Hippocampal formation (tissue), 2 donors: Measurements from ENCODE around the gene TLE3.

Experiments used
- DNase-seq, 2 donors: peaks; one replicate each; lab custom pipeline; 2025; lab: John Stamatoyannopoulos, UW

TLE3 gene

GRCh38 chr15:70031261-70031660 is 66.5 kb downstream of the TLE3 start:
- DNase-seq = no peak

GRCh38 chr15:70030851-70031250 is 66.9 kb downstream of the TLE3 start:
- no peak for DNase-seq

DNA sequence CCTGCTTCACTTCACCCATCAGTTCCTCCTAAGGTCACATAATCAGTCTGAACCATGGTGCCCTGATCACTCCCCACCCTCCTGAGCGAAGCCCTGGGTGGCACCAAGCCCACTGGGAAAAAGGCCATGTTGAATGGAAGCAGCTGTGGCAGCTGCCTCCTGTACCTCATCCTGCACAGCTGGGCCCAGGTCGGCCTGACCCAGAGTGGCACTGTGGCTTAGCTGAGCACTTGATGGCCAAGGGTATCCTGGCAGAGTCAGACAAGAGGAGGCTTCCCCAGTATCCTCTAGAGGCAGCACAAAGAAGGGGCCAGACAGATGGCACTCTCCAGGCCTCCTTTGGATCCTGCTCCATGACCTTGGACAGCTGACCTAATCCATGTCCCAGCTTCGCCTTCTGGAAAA is 68.4 kb downstream of the TLE3 start:
- DNase-seq = no peak

- no peak for DNase-seq
Measured at GRCh38 chr15:70027518-70027917, 70.2 kb downstream of the TLE3 start.

DNA sequence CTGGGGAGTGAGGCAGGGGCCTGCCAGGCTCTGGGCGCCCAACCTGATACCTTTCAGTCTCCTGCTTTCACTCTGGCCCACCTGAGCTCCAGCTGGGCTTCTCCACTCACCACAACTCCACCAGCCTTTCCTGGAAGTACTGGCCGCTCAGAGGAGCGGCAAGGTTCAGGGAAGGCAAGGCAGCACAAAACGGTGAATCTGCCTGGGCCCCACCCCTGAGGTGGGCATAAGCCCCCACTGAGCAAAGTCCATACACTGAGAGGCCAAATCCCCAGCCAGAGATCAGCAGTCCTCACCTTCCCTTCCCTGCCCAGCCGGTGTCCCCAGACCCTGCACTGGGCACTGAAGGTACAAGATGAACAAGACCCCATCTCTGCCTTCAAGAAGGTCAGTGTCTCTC is 70.7 kb downstream of the TLE3 start:
- no peak for DNase-seq

GRCh38 chr15:70025413-70026296 is 72.1 kb downstream of the TLE3 start:
- DNase-seq = no peak

DNA sequence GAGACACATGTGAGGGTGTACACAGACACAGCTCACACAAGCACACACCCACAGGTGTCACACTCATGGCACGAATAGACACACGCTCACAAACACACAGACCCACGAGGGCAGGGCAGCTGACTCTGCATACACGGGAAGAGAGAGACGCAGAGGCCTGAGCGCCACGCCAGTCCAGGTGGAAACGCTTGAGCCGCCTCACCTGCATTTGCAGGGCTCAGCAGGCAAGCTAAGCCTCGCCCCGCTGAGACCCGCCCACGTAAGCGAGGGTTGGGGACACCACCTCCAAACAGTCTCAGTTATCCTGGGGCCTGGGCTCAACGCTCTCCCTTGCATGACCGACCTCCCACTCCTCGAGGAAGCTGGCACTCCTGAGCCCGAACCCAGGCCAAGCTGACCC is 73.2 kb downstream of the TLE3 start:
- DNase-seq = no peak

DNA sequence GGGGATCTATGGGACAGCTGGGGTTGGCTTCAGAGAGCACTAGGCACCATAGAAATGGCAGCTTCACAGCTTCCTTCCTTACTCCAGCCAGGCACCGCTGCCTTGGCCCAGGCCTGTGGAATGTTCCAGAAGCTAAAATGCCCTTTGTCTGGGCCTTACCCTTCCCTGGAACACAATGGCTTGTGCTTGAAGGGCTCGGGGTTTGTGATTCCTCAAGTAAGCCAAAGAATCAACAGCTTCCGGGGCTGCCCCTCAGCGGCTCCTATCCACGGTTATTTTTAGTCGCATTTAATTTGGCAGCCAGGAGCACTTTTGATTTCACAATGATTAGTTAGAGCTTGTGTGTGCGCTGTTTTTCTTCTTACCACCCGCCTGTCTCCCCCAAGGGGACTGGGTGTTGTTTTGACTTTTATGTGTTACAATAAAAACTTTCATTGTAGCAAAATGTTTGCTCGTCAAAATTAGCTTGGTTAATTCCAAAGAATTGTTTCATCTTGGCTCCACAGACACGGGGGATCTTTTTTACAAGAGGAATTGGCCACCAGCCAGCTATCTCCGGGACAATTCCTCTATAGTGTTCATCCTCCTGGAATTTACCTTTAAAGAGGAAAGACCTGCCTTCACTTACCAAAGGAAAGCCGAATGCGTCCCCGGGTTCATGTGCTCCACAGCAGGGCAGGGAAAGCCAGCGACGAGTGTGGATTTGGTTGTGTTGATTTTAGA is 73.8 kb downstream of the TLE3 start:
- DNase-seq = peak in 1 of 2 donors; percentile 26

GRCh38 chr15:70023064-70023768 is 74.5 kb downstream of the TLE3 start:
- no peak for DNase-seq

- DNase-seq = no peak
Measured at GRCh38 chr15:70020229-70020628, 77.5 kb downstream of the TLE3 start.

DNA sequence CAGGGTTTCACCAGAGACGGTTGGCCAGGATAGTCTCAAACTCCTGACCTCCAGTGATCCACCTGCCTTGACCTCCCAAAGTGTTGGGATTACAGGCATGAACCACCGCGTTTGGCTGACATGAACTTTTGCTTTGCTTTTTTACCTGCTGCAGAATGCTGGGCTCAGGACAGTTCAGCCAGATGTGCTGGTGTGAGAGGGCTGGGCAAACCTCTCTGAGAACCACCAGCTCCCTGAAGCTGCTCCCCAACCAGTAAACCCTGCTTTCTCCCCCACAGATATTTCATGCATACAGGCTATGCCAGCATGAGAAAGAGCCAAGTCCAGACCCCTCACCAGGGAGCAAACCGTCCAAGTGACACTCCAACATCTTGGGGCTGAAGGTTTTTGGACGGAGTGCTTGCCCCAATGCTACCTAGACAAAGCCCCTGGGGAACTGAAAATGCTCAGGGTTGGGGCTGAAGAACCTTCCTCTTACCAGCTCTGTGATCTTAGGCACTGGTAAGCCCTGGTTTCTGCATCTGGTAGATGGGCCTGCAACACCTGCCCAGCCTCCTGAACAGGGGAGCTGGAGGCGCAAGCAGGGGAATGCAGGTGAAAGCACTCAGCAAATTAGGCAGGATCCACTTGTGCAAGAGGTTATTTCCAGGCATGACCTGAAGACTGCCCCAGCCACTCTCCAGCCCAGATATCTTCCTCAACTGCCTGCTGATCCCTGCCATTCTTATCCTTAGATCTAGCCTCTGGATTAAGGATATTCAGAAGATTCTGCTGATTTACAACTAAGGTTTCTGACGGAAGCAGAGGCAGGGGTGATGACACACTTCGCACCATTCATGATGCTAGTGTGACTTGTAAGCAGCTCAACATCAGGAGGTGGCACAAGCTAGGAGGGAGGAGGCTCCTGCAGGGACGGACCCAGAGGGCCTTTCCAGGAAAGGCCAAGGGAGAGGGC is 78.8 kb downstream of the TLE3 start:
- DNase-seq = no peak

DNA sequence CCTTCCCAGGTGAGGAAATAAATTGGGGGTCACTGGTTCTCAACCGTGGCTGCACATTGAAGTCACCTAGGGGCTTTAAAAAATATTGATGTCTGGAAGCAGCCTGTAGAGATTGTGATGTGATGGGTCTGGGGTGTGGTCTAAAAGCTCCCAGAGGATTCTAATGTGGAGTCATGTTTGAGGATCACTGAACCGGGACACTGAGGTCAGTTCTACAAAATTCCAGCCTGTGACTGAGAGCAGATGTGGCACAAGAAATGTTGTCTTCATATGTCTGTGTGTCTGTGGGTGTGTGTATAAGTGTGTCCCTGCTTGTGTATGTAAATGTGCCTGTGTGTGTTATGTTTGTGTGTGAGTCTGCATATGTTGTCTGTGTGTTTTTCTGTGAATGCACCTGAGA is 79.9 kb downstream of the TLE3 start:
- no peak for DNase-seq

GRCh38 chr15:70017025-70017424 is 80.7 kb downstream of the TLE3 start:
- no peak for DNase-seq

GRCh38 chr15:70016511-70016994 is 81.2 kb downstream of the TLE3 start:
- DNase-seq = no peak

- no peak for DNase-seq
Measured at GRCh38 chr15:70014860-70015490, 82.7 kb downstream of the TLE3 start.

DNA sequence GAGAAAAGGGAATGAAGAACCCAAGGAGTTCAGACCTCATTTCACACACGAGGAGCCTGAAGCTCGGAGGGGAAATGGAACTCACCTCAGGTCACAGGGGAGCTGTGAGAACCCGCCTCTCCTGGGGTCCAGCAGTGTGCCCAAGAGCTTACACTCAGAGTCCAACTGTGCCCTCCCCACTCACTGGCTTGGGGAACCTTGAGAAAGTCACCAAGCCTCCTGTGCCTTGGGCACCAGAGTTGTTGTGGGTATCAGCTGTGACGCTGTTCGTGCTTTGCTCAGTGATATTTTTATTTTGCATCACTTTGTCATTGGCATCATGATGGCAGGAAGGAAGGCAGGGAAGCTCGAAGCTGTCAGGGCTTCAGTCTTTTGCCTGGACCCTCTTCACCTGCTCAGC is 83.4 kb downstream of the TLE3 start:
- DNase-seq = no peak

- DNase-seq = no peak
Measured at GRCh38 chr15:70013656-70014313, 83.9 kb downstream of the TLE3 start.

DNA sequence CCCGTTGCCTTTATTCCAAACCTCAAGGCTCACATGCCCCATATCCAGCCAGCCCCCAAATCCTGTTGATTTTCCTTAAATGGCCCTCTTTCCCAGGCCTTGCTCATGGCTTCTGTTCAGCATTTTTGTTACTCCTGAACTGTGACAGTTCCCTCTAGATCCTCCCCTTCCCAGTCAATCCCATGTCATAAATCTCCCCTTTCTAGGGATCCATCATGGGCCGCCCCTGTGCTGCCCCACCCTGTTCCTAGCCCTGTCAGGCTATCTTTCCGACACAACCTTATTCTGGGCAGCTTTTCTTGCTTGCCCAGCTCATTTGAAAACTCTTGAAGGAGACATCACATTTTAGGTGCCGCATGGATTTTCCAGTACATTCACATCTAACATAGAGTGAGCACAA is 84.8 kb downstream of the TLE3 start:
- DNase-seq = no peak

DNA sequence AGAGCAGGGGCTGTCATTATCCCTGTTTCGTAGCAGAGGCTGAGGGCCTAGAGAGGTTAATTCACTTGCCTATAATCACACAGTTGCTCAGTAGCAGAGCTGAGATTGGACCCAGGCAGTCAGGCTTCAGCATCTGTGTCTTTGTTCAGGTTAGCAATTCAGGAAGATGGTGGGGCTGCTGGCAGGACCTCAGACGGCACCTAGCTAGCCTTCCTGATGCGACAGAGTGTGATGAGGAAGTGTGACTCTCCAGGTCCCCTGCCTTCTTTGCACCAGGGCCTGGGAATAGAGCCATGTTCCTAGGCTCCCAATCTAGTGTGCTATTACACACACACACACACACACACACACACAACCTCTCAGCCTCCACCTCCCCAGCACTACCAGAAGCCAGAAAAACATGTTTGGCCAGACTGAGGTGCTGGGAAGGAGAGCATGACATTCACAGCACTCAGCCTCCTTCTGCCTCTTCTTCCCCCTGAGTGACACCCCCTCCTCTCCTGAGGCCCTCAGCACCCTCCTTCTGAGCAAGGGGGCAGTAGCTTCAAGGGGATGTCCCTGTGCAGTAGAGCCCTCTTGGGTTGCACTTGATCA is 88.9 kb downstream of the TLE3 start:
- DNase-seq = no peak
